ENCODE results near the gene DUSP2.

Gene DUSP2

GRCh38 chr2:96129528-96130120, 15.6 kb downstream of the DUSP2 start:
- no peak for TF ChIP-seq CTCF (conservative IDR thresholded peaks at IDR 0.05; ENCODE audit: low read depth, low read length)
- no peak overlapping the region for H3K27ac ChIP-seq
- peaks cover 18% of the 10 kb centered on the region for H3K4me1 ChIP-seq (ENCODE audit: low read depth, poor library complexity, severe bottlenecking)
- H4K20me1 ChIP-seq (ENCODE audit: insufficient read depth) = no peaks in the 10 kb centered on the region
- H3K36me3 ChIP-seq (ENCODE audit: insufficient read depth) = no peaks in the 10 kb centered on the region
- H3K4me2 ChIP-seq = no peak overlapping the region
- no peak overlapping the region for H3K9ac ChIP-seq
- no peak overlapping the region for H3K4me3 ChIP-seq (IDR thresholded peaks at IDR 0.05; ENCODE audit: insufficient read depth, low read depth, low read length)
- no peaks in the 10 kb centered on the region for H3K27me3 ChIP-seq (ENCODE audit: insufficient read depth, low read depth)
- H3K79me2 ChIP-seq (ENCODE audit: insufficient read depth, low read depth) = no peaks in the 10 kb centered on the region
- no peak overlapping the region for H2AFZ ChIP-seq (ENCODE audit: low read depth)

GRCh38 chr2:96128456-96128855, 16.8 kb downstream of the DUSP2 start:
- Histone ChIP-seq H4K20me1 (ENCODE audit: insufficient read depth) (no peaks in the 10 kb centered on the region), H3K27ac (no peak overlapping the region), H3K4me1 (ENCODE audit: low read depth, poor library complexity, severe bottlenecking) (peaks cover 18% of the 10 kb centered on the region), H3K27me3 (ENCODE audit: insufficient read depth, low read depth) (no peaks in the 10 kb centered on the region), H3K36me3 (ENCODE audit: insufficient read depth) (no peaks in the 10 kb centered on the region), H3K4me3 (IDR thresholded peaks at IDR 0.05; ENCODE audit: insufficient read depth, low read depth, low read length) (no peak overlapping the region), H3K79me2 (ENCODE audit: insufficient read depth, low read depth) (no peaks in the 10 kb centered on the region), H3K4me2 (no peak overlapping the region), H3K9ac (no peak overlapping the region), H2AFZ (ENCODE audit: low read depth) (no peak overlapping the region)
- no peak for TF ChIP-seq CTCF (conservative IDR thresholded peaks at IDR 0.05; ENCODE audit: low read depth, low read length)

GRCh38 chr2:96124406-96125265, 20.6 kb downstream of the DUSP2 start:
- no peak for TF ChIP-seq CTCF (conservative IDR thresholded peaks at IDR 0.05; ENCODE audit: low read depth, low read length)
- no peak overlapping the region for H3K4me3 ChIP-seq (IDR thresholded peaks at IDR 0.05; ENCODE audit: insufficient read depth, low read depth, low read length)
- H2AFZ ChIP-seq (ENCODE audit: low read depth) = no peak overlapping the region
- no peaks in the 10 kb centered on the region for H3K4me1 ChIP-seq (ENCODE audit: low read depth, poor library complexity, severe bottlenecking)
- no peak overlapping the region for H3K4me2 ChIP-seq
- no peak overlapping the region for H3K9ac ChIP-seq
- no peak overlapping the region for H3K27ac ChIP-seq
- no peaks in the 10 kb centered on the region for H3K36me3 ChIP-seq (ENCODE audit: insufficient read depth)
- H4K20me1 ChIP-seq (ENCODE audit: insufficient read depth) = no peaks in the 10 kb centered on the region
- peaks cover 23% of the 10 kb centered on the region for H3K27me3 ChIP-seq (ENCODE audit: insufficient read depth, low read depth)
- H3K79me2 ChIP-seq (ENCODE audit: insufficient read depth, low read depth) = no peaks in the 10 kb centered on the region

DNA sequence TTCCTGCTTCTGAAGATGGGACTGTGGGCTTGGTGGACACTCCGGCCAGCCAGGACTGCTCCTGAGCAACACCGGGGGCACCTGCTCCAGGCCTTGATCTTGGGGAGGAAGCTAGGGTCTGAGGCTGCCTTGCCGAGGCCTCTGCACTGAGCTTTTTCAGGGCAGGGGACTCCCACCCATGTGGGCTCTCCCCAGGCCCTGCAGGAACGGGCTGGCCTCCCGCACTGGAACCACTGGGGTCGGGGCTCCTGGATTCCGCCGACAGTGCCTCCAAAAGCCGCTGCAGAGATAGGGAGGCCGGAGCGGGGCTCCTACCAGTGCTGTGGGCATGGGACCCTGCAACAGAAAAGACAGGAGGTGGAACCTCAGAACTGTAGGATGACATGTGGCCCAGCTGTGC, 21.3 kb downstream of the DUSP2 start:
- Histone ChIP-seq H3K27me3 (ENCODE audit: insufficient read depth, low read depth) (peaks cover 23% of the 10 kb centered on the region), H3K79me2 (ENCODE audit: insufficient read depth, low read depth) (no peaks in the 10 kb centered on the region), H3K9ac (no peak overlapping the region), H2AFZ (ENCODE audit: low read depth) (no peak overlapping the region), H3K36me3 (ENCODE audit: insufficient read depth) (no peaks in the 10 kb centered on the region), H3K4me2 (no peak overlapping the region), H4K20me1 (ENCODE audit: insufficient read depth) (no peaks in the 10 kb centered on the region), H3K4me3 (IDR thresholded peaks at IDR 0.05; ENCODE audit: insufficient read depth, low read depth, low read length) (no peak overlapping the region), H3K27ac (no peak overlapping the region), H3K4me1 (ENCODE audit: low read depth, poor library complexity, severe bottlenecking) (no peaks in the 10 kb centered on the region)
- no peak for TF ChIP-seq CTCF (conservative IDR thresholded peaks at IDR 0.05; ENCODE audit: low read depth, low read length)
